Breast epithelium (tissue), 4 donors: ENCODE measurements around the gene LDHA. TPM values are rescaled to one million over a fixed set of nuclear protein-coding genes. Genes with fewer than 3 reads are reported as not detected.
A peak's percentile ranks its signal among the peaks of the same experiment; 100 is the strongest.

Experiments
- DNase-seq, 2 donors: peaks; one replicate each; pipeline ENCODE4 v3.0.0-alpha.2; 2019; ENCODE audit warnings: low spot score in 2 of 2
- H3K27ac ChIP-seq, 2 donors: fragments of 200-600 bp; sonication (generic) in 1 of 2; one replicate each; pipeline ENCODE4 v1.5.1; 2016 to 2019; ENCODE audit warnings: mild to moderate bottlenecking in 1 of 2
- H3K27me3 ChIP-seq, 2 donors: fragments of 200-600 bp; sonication (generic) in 1 of 2; one replicate each; pipeline versions ENCODE4 v1.5.1 to v1.6.0; 2017 to 2019; ENCODE audit warnings: control low read depth in 1 of 2, mild to moderate bottlenecking in 1 of 2
- H3K36me3 ChIP-seq: fragments of 200-600 bp; one replicate; pipeline ENCODE4 v1.5.1; 2019
- H3K4me1 ChIP-seq, 2 donors: fragments of 200-600 bp; sonication (generic); one replicate each; pipeline ENCODE4 v1.5.1; 2016 to 2019; ENCODE audit warnings: control low read depth in 1 of 2
- H3K4me3 ChIP-seq, 3 donors: fragments of 200-600 bp; sonication (generic); 1 replicate in 2 of 3; 2 replicates in 1 of 3; pipeline ENCODE4 v1.5.1; 2016 to 2019; ENCODE audit warnings: mild to moderate bottlenecking in 3 of 3, moderate library complexity in 2 of 3
- H3K9me3 ChIP-seq, 2 donors: fragments of 200-600 bp; sonication (generic) in 1 of 2; one replicate each; pipeline ENCODE4 v1.5.1; 2016 to 2019; ENCODE audit warnings: control low read depth in 1 of 2
- POLR2A ChIP-seq: fragments of 450-650 bp; IDR thresholded peaks from one replicate; pipeline ENCODE4 v1.6.1; 2016; ENCODE audit warnings: antibody characterized with exemption, mild to moderate bottlenecking, moderate library complexity
- POLR2AphosphoS5 ChIP-seq, 3 donors: sonication (generic); formaldehyde crosslinking; IDR thresholded peaks; one replicate each; pipeline ENCODE4 v1.6.1; 2017; ENCODE audit warnings: antibody characterized with exemption in 3 of 3
- intact Hi-C: fragments of 100-400 bp; cut with DNase I; formaldehyde crosslinking; loops from one replicate; pipeline ENCODE4 v1.15.1; 2023; ENCODE audit warnings: low total_unique reads
- total RNA-seq, 3 donors: library from RNA; depleted of rRNA; stranded (reverse); fragments of >200 nt; gene quantifications; one replicate each; pipeline ENCODE4 v1.1.0, GENCODE V29; 2016
- TF ChIP-seq, protein P1 (sequence below), 3 donors: fragments of 450-650 bp; IDR thresholded peaks; one replicate each; pipeline ENCODE4 v1.5.1; 2016 to 2017; ENCODE audit warnings: antibody characterized with exemption in 3 of 3, mild to moderate bottlenecking in 3 of 3, moderate library complexity in 3 of 3

LDHA gene
- total RNA-seq, 3 donors from 2014 or later: 433 to 515 (median 501) TPM

DNA sequence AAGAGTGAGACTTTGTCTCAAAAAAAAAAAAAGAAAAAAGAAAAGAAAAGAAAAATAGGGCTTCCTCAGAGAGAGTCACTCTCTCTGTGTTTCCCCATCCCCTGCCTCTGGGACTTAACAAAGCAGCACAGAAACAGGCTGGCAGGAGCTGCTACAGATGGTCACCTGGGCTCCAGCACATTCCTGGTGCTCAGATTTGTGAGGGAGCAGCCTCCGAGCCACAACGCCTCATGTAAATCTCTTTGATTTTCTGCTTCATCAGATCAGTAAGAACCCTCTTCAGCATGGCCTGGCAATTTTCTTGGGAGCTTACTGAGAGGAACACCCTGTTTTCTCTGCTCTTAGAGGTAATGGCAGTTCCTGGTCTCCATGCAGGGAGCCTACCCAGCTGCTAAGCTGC lies 15.2 kb upstream of the LDHA start:
- TF ChIP-seq, protein P1, sequence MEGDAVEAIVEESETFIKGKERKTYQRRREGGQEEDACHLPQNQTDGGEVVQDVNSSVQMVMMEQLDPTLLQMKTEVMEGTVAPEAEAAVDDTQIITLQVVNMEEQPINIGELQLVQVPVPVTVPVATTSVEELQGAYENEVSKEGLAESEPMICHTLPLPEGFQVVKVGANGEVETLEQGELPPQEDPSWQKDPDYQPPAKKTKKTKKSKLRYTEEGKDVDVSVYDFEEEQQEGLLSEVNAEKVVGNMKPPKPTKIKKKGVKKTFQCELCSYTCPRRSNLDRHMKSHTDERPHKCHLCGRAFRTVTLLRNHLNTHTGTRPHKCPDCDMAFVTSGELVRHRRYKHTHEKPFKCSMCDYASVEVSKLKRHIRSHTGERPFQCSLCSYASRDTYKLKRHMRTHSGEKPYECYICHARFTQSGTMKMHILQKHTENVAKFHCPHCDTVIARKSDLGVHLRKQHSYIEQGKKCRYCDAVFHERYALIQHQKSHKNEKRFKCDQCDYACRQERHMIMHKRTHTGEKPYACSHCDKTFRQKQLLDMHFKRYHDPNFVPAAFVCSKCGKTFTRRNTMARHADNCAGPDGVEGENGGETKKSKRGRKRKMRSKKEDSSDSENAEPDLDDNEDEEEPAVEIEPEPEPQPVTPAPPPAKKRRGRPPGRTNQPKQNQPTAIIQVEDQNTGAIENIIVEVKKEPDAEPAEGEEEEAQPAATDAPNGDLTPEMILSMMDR (IDR thresholded peaks at IDR 0.05): no peak
- TF ChIP-seq POLR2A (no peak), POLR2AphosphoS5 (IDR thresholded peaks at IDR 0.05) (no peak)
- Histone ChIP-seq H3K9me3 (no peaks in the 10 kb centered on the region), H3K27ac (no peak overlapping the region), H3K4me3 (no peak overlapping the region), H3K36me3 (no peaks in the 10 kb centered on the region), H3K27me3 (no peaks in the 10 kb centered on the region), H3K4me1 (peaks cover 8 to 12% of the 10 kb centered on the region in 2 donors)
- intact Hi-C loops: no loop called here
- no peak for DNase-seq

DNA sequence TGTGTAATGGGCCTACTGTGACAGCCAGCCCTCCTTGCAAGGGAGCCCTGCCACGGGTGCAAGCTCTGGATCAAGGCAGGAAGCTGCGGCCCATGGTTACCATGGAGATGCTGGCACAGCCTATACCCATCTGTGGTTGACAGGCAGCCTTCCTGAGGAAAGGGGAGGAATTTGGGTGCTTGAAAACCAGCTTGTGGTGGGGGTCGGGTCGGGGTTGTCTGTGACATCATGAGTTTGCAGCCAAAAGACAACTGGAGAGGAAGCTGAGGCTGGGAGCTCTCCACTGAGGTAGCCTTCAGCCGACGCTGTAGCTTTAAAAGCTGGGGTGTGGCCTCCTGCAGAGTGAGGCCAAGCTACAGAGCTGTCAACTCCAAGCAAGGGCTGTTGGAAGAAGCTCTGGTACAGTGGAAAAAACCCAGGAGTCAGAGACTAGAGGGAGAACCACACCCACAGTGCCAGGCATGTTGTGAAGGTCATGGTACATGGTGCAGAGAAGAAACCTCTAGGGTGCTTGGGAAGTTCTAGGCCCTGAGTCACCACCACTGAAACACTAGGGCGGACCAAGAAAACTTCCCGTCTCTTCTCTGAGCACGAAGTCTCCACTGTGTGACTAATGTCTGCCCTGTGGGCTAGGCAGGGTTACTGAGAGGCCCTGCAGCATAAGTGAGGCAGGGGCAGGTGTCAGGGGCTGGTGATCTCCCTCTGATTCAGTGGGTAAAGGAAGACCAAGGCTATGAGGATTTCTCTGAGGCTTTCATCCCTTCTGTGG lies 10.8 kb upstream of the LDHA start:
- Histone ChIP-seq H3K9me3 (no peaks in the 10 kb centered on the region), H3K36me3 (no peaks in the 10 kb centered on the region), H3K27ac (peak overlapping the region; percentile 96 to 97), H3K4me1 (peaks cover 12 to 15% of the 10 kb centered on the region in 2 donors), H3K27me3 (no peaks in the 10 kb centered on the region), H3K4me3 (peak overlapping the region; percentile 7 to 45 (median 9))
- TF ChIP-seq POLR2A (no peak), POLR2AphosphoS5 (IDR thresholded peaks at IDR 0.05) (peak in 1 of 3 donors; percentile 14)
- intact Hi-C loops: no loop called here
- peak; percentile 62 to 75 for DNase-seq

DNA sequence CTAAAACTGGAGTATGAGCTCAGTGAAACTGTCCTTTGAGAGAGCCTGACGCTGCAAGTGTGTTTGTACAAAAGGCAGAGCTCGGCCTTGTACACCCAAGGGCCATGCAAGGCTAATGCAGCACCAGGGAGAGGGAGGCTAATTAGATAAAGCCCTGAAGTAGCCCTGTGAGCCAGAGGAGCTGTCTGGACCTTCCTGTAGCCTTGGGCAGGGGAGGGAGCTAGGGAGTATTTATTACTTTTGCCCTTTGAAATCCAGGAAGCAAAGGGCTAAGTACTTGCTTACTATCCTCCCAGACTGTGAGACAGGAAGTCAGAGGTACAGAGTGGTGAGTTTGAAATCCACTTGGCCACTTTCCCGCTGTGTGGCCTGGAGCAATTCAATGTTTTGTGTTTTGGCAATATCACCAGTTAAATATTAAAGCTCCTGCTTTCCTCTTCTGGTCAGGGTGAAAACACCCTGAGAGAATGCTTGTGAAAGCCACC lies 10.2 kb upstream of the LDHA start:
- H3K27ac ChIP-seq: peak overlapping the region; percentile 96 to 97
- intact Hi-C loops: no loop called here

DNA sequence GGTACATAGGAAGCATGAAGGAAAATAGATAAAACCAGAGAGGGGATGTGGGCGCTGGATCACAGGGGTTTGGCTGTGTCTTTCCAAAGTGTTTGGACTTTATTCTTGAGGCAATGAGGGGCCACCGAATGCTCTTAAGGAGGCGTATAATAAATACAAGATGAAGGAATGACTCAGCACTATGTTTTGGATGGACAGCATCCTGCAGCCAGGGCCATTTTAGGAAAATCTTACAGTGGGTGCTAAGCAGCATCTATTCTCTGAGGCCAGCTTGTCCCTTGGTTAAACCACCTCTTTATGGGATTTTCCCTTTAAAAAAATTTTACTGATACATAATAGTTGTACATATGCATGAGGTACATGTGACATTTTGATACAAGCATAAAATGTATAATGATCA lies 4.3 kb upstream of the LDHA start:
- no peaks in the 10 kb centered on the region for H3K27me3 ChIP-seq
- H3K9me3 ChIP-seq: no peaks in the 10 kb centered on the region
- TF ChIP-seq POLR2A (no peak), POLR2AphosphoS5 (IDR thresholded peaks at IDR 0.05) (no peak)
- TF ChIP-seq, protein P1 (IDR thresholded peaks at IDR 0.05): no peak
- H3K27ac ChIP-seq: no peak overlapping the region
- H3K4me1 ChIP-seq: no peaks in the 10 kb centered on the region
- DNase-seq: no peak
- intact Hi-C loops: loop anchor here (10.0 kb wide), 1 partner anchor 65 kb away; the partner anchor contains the start of genes GTF2H1 and HPS5
- no peaks in the 10 kb centered on the region for H3K36me3 ChIP-seq
- H3K4me3 ChIP-seq: no peak overlapping the region

More for the DNA sequence above, 10.2 kb upstream of the LDHA start:
- H3K4me1 ChIP-seq: peaks cover 12 to 15% of the 10 kb centered on the region in 2 donors
- H3K9me3 ChIP-seq: no peaks in the 10 kb centered on the region
- H3K4me3 ChIP-seq: peak overlapping the region in 2 of 3 donors; percentile 9 to 45
- DNase-seq: peak; percentile 81 to 88
- H3K36me3 ChIP-seq: no peaks in the 10 kb centered on the region
- H3K27me3 ChIP-seq: no peaks in the 10 kb centered on the region
- TF ChIP-seq, protein P1 (IDR thresholded peaks at IDR 0.05): no peak
- TF ChIP-seq POLR2A (no peak), POLR2AphosphoS5 (IDR thresholded peaks at IDR 0.05) (peak in 1 of 3 donors; percentile 13)

DNA sequence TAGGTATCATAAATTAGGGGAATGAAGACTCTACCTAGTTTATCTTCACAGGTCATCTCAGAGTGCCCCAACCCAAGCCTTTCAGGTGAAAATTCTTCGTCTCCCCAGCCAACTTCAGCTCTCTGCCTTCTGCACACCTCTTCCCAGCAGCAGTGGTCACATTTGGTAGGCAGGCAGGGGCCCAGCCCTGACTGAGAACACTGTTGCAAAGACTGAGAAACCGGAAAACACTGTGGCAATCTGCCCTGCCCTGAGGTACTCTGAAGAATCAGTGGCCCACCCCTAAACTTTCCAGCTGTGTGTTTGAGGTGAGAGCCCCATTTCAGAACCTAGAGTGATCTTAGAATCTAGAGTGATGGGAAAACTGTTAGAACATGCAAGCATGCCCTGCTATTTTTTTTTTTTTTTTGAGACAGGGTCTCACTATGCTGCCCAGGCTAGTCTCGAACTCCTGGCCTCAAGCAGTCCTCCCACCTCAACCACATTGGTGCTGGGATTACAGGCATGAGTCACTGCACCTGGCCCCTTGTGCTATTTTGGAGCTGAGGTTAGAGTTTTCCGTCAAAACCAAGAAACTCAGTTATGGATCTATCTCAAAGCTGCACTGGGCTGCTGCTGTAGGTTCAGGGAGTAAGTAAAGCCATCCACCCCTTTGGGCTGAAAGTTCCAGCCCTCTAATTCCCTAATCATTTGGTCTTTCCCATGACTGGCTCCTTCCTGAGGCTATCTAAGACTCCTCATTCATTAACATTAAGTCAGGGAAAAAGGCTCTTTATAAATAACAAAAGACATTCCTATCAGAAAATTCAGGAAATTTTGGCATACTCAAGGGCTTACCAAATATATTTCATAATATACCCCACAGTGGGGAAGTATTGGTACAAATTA lies 1.7 kb upstream of the LDHA start:
- intact Hi-C loops: loop anchor here (10.0 kb wide), 1 partner anchor 68 kb away; the partner anchor contains the start of genes GTF2H1 and HPS5
- no peak overlapping the region for H3K4me3 ChIP-seq
- no peaks in the 10 kb centered on the region for H3K4me1 ChIP-seq
- no peak for DNase-seq
- TF ChIP-seq, protein P1 (IDR thresholded peaks at IDR 0.05): no peak
- TF ChIP-seq POLR2AphosphoS5 (IDR thresholded peaks at IDR 0.05) (no peak), POLR2A (no peak)
- H3K9me3 ChIP-seq: no peaks in the 10 kb centered on the region
- H3K27ac ChIP-seq: peak overlapping the region; percentile 70 to 90
- H3K36me3 ChIP-seq: peaks cover 2% of the 10 kb centered on the region
- H3K27me3 ChIP-seq: no peaks in the 10 kb centered on the region
